T-cell (primary cell): Measurements from ENCODE around the gene SNPH. TPM values are rescaled to one million over a fixed set of nuclear protein-coding genes. Genes with fewer than 3 reads are reported as not detected.

Experiments used
- ATAC-seq, 4 experiments: fragments of 200-7000 bp in 3 of 4; fragments of 150-1000 bp in 1 of 4; cut with Tn5 transposase; replicated peaks in 1 of 4; 1 replicate in 3 of 4; 2 replicates in 1 of 4; pipeline ENCODE4 v1.10.0; 2021; ENCODE audit warnings: moderate library complexity in 3 of 4, mild to moderate bottlenecking in 2 of 4, moderate number of reproducible peaks in 1 of 4
- CTCF ChIA-PET, 2 donors: fragments of 300-600 bp; sonication (Branson Sonifier 250); formaldehyde crosslinking; loops; one replicate each; lab custom pipeline; 2022; ENCODE audit warnings: antibody characterized with exemption in 2 of 2; lab: Charles Lee
- POLR2A ChIA-PET, 2 donors: fragments of 300-600 bp; sonication (Branson Sonifier 250); formaldehyde crosslinking; loops; one replicate each; lab custom pipeline; 2022; ENCODE audit warnings: antibody characterized with exemption in 2 of 2; lab: Charles Lee
- DNase-seq, 35 experiments: peaks; one replicate each; pipeline versions ENCODE4 v3.0.0 to v3.0.0-alpha.2; 2013 to 2023
- H3K27ac ChIP-seq: one replicate; pipeline ENCODE4 v1.5.1; 2013; ENCODE audit warnings: low read length
- H3K27me3 ChIP-seq, 2 experiments: replicated peaks in 1 of 2; 1 replicate in 1 of 2; 2 replicates in 1 of 2; pipeline versions ENCODE4 v1.6.1 to v1.7.0; 2013; ENCODE audit warnings: low read length in 1 of 2, mixed read lengths in 1 of 2; ENCODE audit not compliant: control insufficient read depth in 2 of 2, insufficient read depth in 2 of 2; ENCODE audit errors: extremely low read depth in 1 of 2
- H3K36me3 ChIP-seq, 2 donors: 1 replicate in 1 of 2; 2 replicates in 1 of 2; pipeline versions ENCODE4 v1.6.1 to v1.7.0; 2013; ENCODE audit warnings: low read length in 1 of 2; ENCODE audit not compliant: control insufficient read depth in 2 of 2, insufficient read depth in 1 of 2; ENCODE audit errors: extremely low read depth in 1 of 2
- H3K4me1 ChIP-seq, 2 experiments: 1 replicate in 1 of 2; 2 replicates in 1 of 2; pipeline versions ENCODE4 v1.6.1 to v1.7.0; 2013; ENCODE audit warnings: low read length in 2 of 2, mixed read lengths in 1 of 2; ENCODE audit not compliant: insufficient read depth in 2 of 2, control insufficient read depth in 1 of 2; ENCODE audit errors: extremely low read depth in 1 of 2
- H3K4me3 ChIP-seq, 2 donors: 1 replicate in 1 of 2; 2 replicates in 1 of 2; pipeline versions ENCODE4 v1.5.1 to v1.7.0; 2013; ENCODE audit warnings: mild to moderate bottlenecking in 2 of 2, low read length in 1 of 2, moderate library complexity in 1 of 2; ENCODE audit not compliant: control insufficient read depth in 1 of 2; ENCODE audit errors: extremely low read depth in 1 of 2
- H3K9me3 ChIP-seq: 2 replicates; pipeline ENCODE4 v1.7.0; 2013
- H3K27ac Mint-ChIP-seq, 2 donors: one replicate each; pipeline ENCODE4 v1.8.0; 2020 to 2021; ENCODE audit warnings: mild to moderate bottlenecking in 2 of 2, mixed read lengths in 2 of 2
- H3K27me3 Mint-ChIP-seq, 2 donors: one replicate each; pipeline ENCODE4 v1.8.0; 2021 to 2022; ENCODE audit warnings: mixed read lengths in 2 of 2
- H3K36me3 Mint-ChIP-seq: one replicate; pipeline ENCODE4 v1.8.0; 2021; ENCODE audit warnings: mixed read lengths
- H3K4me1 Mint-ChIP-seq, 3 donors: one replicate each; pipeline ENCODE4 v1.8.0; 2020 to 2022; ENCODE audit warnings: mixed read lengths in 3 of 3, mild to moderate bottlenecking in 1 of 3
- H3K4me3 Mint-ChIP-seq, 3 donors: one replicate each; pipeline ENCODE4 v1.8.0; 2020 to 2022; ENCODE audit warnings: mild to moderate bottlenecking in 3 of 3, mixed read lengths in 3 of 3, moderate library complexity in 3 of 3
- H3K9me3 Mint-ChIP-seq, 3 donors: one replicate each; pipeline ENCODE4 v1.8.0; 2020 to 2022; ENCODE audit warnings: mixed read lengths in 3 of 3
- WGBS: methylation state at CpG from one replicate; pipeline ENCODE4 v1.1.5; 2013; ENCODE audit warnings: missing lambda C conversion rate; ENCODE audit not compliant: insufficient coverage; 5-methylcytosine and 5-hydroxymethylcytosine counted together
- total RNA-seq, 35 experiments: library from RNA in 6 of 35; stranded (reverse) in 6 of 35; fragments of 120-200 nt in 1 of 35; gene quantifications; one replicate each; pipeline versions ENCODE4 v1.2.1 to v1.2.4 and lab custom pipeline; 2013 to 2026

Gene SNPH
- total RNA-seq, 5 donors from 2014 or later (not counting 1 experiment from before 2014, with no cell fraction given), result 12.9 to 29.8 (median 23.4) TPM

GRCh38 chr20:1357921-1358671 lies 92.0 kb downstream of the SNPH start:
- Mint-ChIP-seq H3K36me3 (peaks cover 76% of the 10 kb centered on the region), H3K27ac (peak overlapping the region in 1 of 2 donors; percentile 49), H3K27me3 (no peaks in the 10 kb centered on the region), H3K9me3 (peaks cover 0 to 7% (median 0%) of the 10 kb centered on the region in 3 donors), H3K4me1 (peaks cover 40 to 47% (median 45%) of the 10 kb centered on the region in 3 donors), H3K4me3 (peak overlapping the region; percentile 5 to 52 (median 19))
- no peak overlapping the region for H3K27ac ChIP-seq
- H3K27me3 ChIP-seq, result no peaks in the 10 kb centered on the region
- peaks cover 12 to 16% of the 10 kb centered on the region in 2 experiments for H3K4me1 ChIP-seq
- WGBS, result 6% methylated on average over 2 of the region's 9 CpGs
- peak in 3 of 4 experiments; percentile 78 to 89 (median 86) for ATAC-seq
- ChIA-PET POLR2A (no interaction called here), CTCF (interaction anchor here in 1 of 2 donors (0.7 kb wide), 1 partner anchor 504 kb away, joined by 6 read pairs; no protein-coding TSS in a partner anchor)
- peaks cover 10 to 23% of the 10 kb centered on the region in 2 donors for H3K36me3 ChIP-seq
- no peak overlapping the region for H3K4me3 ChIP-seq
- no peak for DNase-seq
- no peaks in the 10 kb centered on the region for H3K9me3 ChIP-seq

Other genes with a start within 250 kb of the SNPH start
- 100 to 1,000 TPM; 106 to 142 (median 127) TPM for gene PSMF1, start 147.7 kb upstream of the SNPH start, total RNA-seq
- under 1 TPM in 1 of 5 donors, not detected in 4; 0.13 TPM for gene TMEM74B, start 81.3 kb upstream of the SNPH start, total RNA-seq
- under 1 TPM in 4 of 5 donors, not detected in 1; 0.23 to 0.41 (median 0.30) TPM for gene C20orf202, start 62.8 kb upstream of the SNPH start, total RNA-seq
- gene RAD21L1, start 40.2 kb upstream of the SNPH start, total RNA-seq, result 1 to 10 TPM in 1 of 5 donors, under 1 TPM in 2, not detected in 2; 0.73 to 1.6 (median 0.88) TPM
- gene SDCBP2, start 62.8 kb downstream of the SNPH start, total RNA-seq, result 1 to 10 TPM; 1.1 to 2.4 (median 2.2) TPM
- gene FKBP1A, start 126.8 kb downstream of the SNPH start, total RNA-seq, result 10 to 100 TPM; 76.7 to 90.4 (median 79.9) TPM
- 10 to 100 TPM; 56.7 to 68.7 (median 65.8) TPM for gene NSFL1C, start 200.6 kb downstream of the SNPH start, total RNA-seq
- under 1 TPM in 2 of 5 donors, not detected in 3; 0.09 to 0.58 TPM for gene SIRPB2, start 225.1 kb downstream of the SNPH start, total RNA-seq